NCI-H510A (cell line): ENCODE results near the gene MINDY4.

Experiments used
- DNase-seq: peaks from one replicate; lab custom pipeline; 2025; lab: John Stamatoyannopoulos, UW

MINDY4 gene

GRCh38 chr7:30743371-30744074, 27.7 kb upstream of the MINDY4 start:
- no peak for DNase-seq

- DNase-seq: no peak
Observed at GRCh38 chr7:30744075-30744417, 27.2 kb upstream of the MINDY4 start.

- DNase-seq: no peak
Observed at GRCh38 chr7:30745261-30745941, 25.8 kb upstream of the MINDY4 start.

- no peak for DNase-seq
Observed at GRCh38 chr7:30750010-30750409, 21.2 kb upstream of the MINDY4 start.

GRCh38 chr7:30750683-30751650, 20.2 kb upstream of the MINDY4 start:
- peak; percentile 29 for DNase-seq

- no peak for DNase-seq
Observed at GRCh38 chr7:30751696-30752273, 19.4 kb upstream of the MINDY4 start, which contains the start of gene INMT. Gene INMT, plus strand, starts transcription at chr7:30752135. Its CDS starts 16 bp downstream, at chr7:30752151.

- DNase-seq: no peak
Observed at GRCh38 chr7:30752484-30752883, 18.7 kb upstream of the MINDY4 start.

GRCh38 chr7:30752979-30753378, 18.2 kb upstream of the MINDY4 start:
- no peak for DNase-seq

- no peak for DNase-seq
Observed at GRCh38 chr7:30754315-30754877, 16.8 kb upstream of the MINDY4 start.

GRCh38 chr7:30755384-30756154, 15.6 kb upstream of the MINDY4 start:
- no peak for DNase-seq

GRCh38 chr7:30757342-30757692, 13.9 kb upstream of the MINDY4 start:
- no peak for DNase-seq

- no peak for DNase-seq
Observed at GRCh38 chr7:30760514-30761213, 10.6 kb upstream of the MINDY4 start.

- no peak for DNase-seq
Observed at GRCh38 chr7:30761214-30762156, 9.7 kb upstream of the MINDY4 start.

- no peak for DNase-seq
Observed at GRCh38 chr7:30764030-30764975, 6.9 kb upstream of the MINDY4 start.

- DNase-seq: no peak
Observed at GRCh38 chr7:30765408-30765807, 5.8 kb upstream of the MINDY4 start.

GRCh38 chr7:30770845-30771173, 408 bp upstream of the MINDY4 start:
- no peak for DNase-seq

GRCh38 chr7:30771880-30772425, 736 bp downstream of the MINDY4 start:
- DNase-seq: no peak

GRCh38 chr7:30772984-30773383, 1.8 kb downstream of the MINDY4 start:
- DNase-seq: no peak
